ENCODE data around the gene PPP6R3.

Gene PPP6R3

GRCh38 chr11:68497761-68498160, 37.2 kb downstream of the PPP6R3 start:
- DNase-seq (ENCODE audit: low read depth in 2 of 2): peak; percentile 11 to 12
- no peak for TF ChIP-seq CTCF (IDR thresholded peaks at IDR 0.05; ENCODE audit: low read depth, low read length)

GRCh38 chr11:68498321-68498720, 37.8 kb downstream of the PPP6R3 start:
- DNase-seq (ENCODE audit: low read depth in 2 of 2): peak in 1 of 2 donors; percentile 29
- no peak for TF ChIP-seq CTCF (IDR thresholded peaks at IDR 0.05; ENCODE audit: low read depth, low read length)
- H3K4me3 ChIP-seq (replicated peaks in 1 of 2; ENCODE audit: low read depth in 2 of 2, low read length in 2 of 2): no peak overlapping the region

More at GRCh38 chr11:68497761-68498160, 37.2 kb downstream of the PPP6R3 start:
- no peak overlapping the region for H3K4me3 ChIP-seq (replicated peaks in 1 of 2; ENCODE audit: low read depth in 2 of 2, low read length in 2 of 2)

- H3K4me3 ChIP-seq (replicated peaks in 1 of 2; ENCODE audit: low read depth in 2 of 2, low read length in 2 of 2): no peak overlapping the region
- no peak for DNase-seq (ENCODE audit: low read depth in 2 of 2)
- no peak for TF ChIP-seq CTCF (IDR thresholded peaks at IDR 0.05; ENCODE audit: low read depth, low read length)
Measured at GRCh38 chr11:68498903-68499883, 38.6 kb downstream of the PPP6R3 start.

GRCh38 chr11:68500206-68500605, 39.7 kb downstream of the PPP6R3 start:
- DNase-seq (ENCODE audit: low read depth in 2 of 2): no peak
- no peak for TF ChIP-seq CTCF (IDR thresholded peaks at IDR 0.05; ENCODE audit: low read depth, low read length)
- H3K4me3 ChIP-seq (replicated peaks in 1 of 2; ENCODE audit: low read depth in 2 of 2, low read length in 2 of 2): no peak overlapping the region

- H3K4me3 ChIP-seq (replicated peaks in 1 of 2; ENCODE audit: low read depth in 2 of 2, low read length in 2 of 2): no peak overlapping the region
- DNase-seq (ENCODE audit: low read depth in 2 of 2): no peak
- no peak for TF ChIP-seq CTCF (IDR thresholded peaks at IDR 0.05; ENCODE audit: low read depth, low read length)
Measured at GRCh38 chr11:68501813-68502212, 41.3 kb downstream of the PPP6R3 start.

- no peak overlapping the region for H3K4me3 ChIP-seq (replicated peaks in 1 of 2; ENCODE audit: low read depth in 2 of 2, low read length in 2 of 2)
- no peak for TF ChIP-seq CTCF (IDR thresholded peaks at IDR 0.05; ENCODE audit: low read depth, low read length)
- DNase-seq (ENCODE audit: low read depth in 2 of 2): peak; percentile 21 to 60
Measured at GRCh38 chr11:68503251-68503687, 42.7 kb downstream of the PPP6R3 start.
